H1 (cell line): Measurements from ENCODE around the gene GRIK1. TPM values are rescaled to one million over a fixed set of nuclear protein-coding genes. Genes with fewer than 3 reads are reported as not detected.

Source experiments
- CTCF ChIA-PET: fragments of 300-600 bp; sonication (Branson Sonifier 250); formaldehyde crosslinking; loops from one replicate; lab custom pipeline; 2021; ENCODE audit not compliant: partially characterized antibody; lab: Charles Lee
- POLR2A ChIA-PET: fragments of 300-600 bp; sonication (Branson Sonifier 250); formaldehyde crosslinking; loops from one replicate; lab custom pipeline; 2021; ENCODE audit warnings: inconsistent platforms; ENCODE audit not compliant: partially characterized antibody; lab: Charles Lee
- DNase-seq, 2 experiments: peaks; one replicate each; pipeline versions ENCODE4 v3.0.0 to v3.0.0-alpha.2; 2010 to 2022; ENCODE audit warnings: low spot score in 2 of 2, low read depth in 1 of 2, mixed read lengths in 1 of 2
- FAIRE-seq: peaks from 2 replicates; lab custom pipeline; 2011; peaks lifted over from hg19 to GRCh38; lab: Jason Lieb, UNC
- H2AFZ ChIP-seq: 2 replicates; pipeline ENCODE4 v1.8.1; 2012; ENCODE audit warnings: low read length, inconsistent platforms
- H2AK5ac ChIP-seq: 2 replicates; pipeline ENCODE4 v1.6.1; 2013; ENCODE audit warnings: low read depth, low read length
- H2BK120ac ChIP-seq: replicated peaks from 2 replicates; pipeline ENCODE3; 2013; ENCODE audit warnings: low read depth, low read length, inconsistent platforms
- H2BK12ac ChIP-seq: 2 replicates; pipeline ENCODE4 v1.6.1; 2013; ENCODE audit warnings: low read depth, low read length
- H2BK15ac ChIP-seq: 2 replicates; pipeline ENCODE4 v1.6.1; 2013; ENCODE audit warnings: low read length
- H2BK20ac ChIP-seq: 2 replicates; pipeline ENCODE4 v1.6.1; 2013; ENCODE audit warnings: low read length
- H2BK5ac ChIP-seq: 2 replicates; pipeline ENCODE4 v1.6.1; 2013; ENCODE audit warnings: low read depth, low read length
- H3K14ac ChIP-seq: 2 replicates; pipeline ENCODE4 v1.6.1; 2013; ENCODE audit warnings: inconsistent platforms; ENCODE audit not compliant: insufficient read length
- H3K18ac ChIP-seq: 2 replicates; pipeline ENCODE4 v1.6.1; 2013; ENCODE audit warnings: low read length; ENCODE audit errors: extremely low read depth
- H3K23ac ChIP-seq: 2 replicates; pipeline ENCODE4 v1.6.1; 2013; ENCODE audit warnings: inconsistent platforms; ENCODE audit not compliant: insufficient read length
- H3K23me2 ChIP-seq: 2 replicates; pipeline ENCODE4 v1.6.1; 2013; ENCODE audit warnings: low read depth, low read length
- H3K27ac ChIP-seq: 2 replicates; pipeline ENCODE4 v1.6.1; 2011; ENCODE audit warnings: low read depth, low read length, inconsistent platforms
- H3K27me3 ChIP-seq, 4 experiments: replicated peaks in 1 of 4; 1 replicate in 1 of 4; 2 replicates in 3 of 4; pipeline versions ENCODE4 v1.6.1 to v1.8.1; 2011 to 2013; ENCODE audit warnings: low read length in 3 of 4, mild to moderate bottlenecking in 3 of 4, inconsistent platforms in 2 of 4, mixed read lengths in 2 of 4, moderate library complexity in 1 of 4; ENCODE audit not compliant: control insufficient read depth in 3 of 4, insufficient read depth in 3 of 4; ENCODE audit errors: extremely low read depth in 1 of 4
- H3K36me3 ChIP-seq, 4 experiments: 2 replicates each; pipeline versions ENCODE4 v1.6.1 to v1.8.1; 2011 to 2013; ENCODE audit warnings: mild to moderate bottlenecking in 4 of 4, low read length in 3 of 4, moderate library complexity in 2 of 4, control low read depth in 1 of 4, inconsistent platforms in 1 of 4; ENCODE audit not compliant: insufficient read depth in 4 of 4, control insufficient read depth in 2 of 4
- H3K4ac ChIP-seq: replicated peaks from 2 replicates; pipeline ENCODE3; 2013; ENCODE audit warnings: low read length, low read depth, mixed read lengths, inconsistent platforms; ENCODE audit not compliant: insufficient read length
- H3K4me1 ChIP-seq, 4 experiments: replicated peaks in 1 of 4; 1 replicate in 1 of 4; 2 replicates in 3 of 4; pipeline versions ENCODE4 v1.6.1 to v1.8.1; 2011 to 2013; ENCODE audit warnings: low read length in 3 of 4, inconsistent platforms in 2 of 4, mixed read lengths in 1 of 4; ENCODE audit not compliant: insufficient read depth in 4 of 4, control insufficient read depth in 3 of 4
- H3K4me2 ChIP-seq, 2 experiments: 2 replicates each; pipeline versions ENCODE4 v1.6.1 to v1.8.1; 2011 to 2013; ENCODE audit warnings: low read depth in 2 of 2, low read length in 2 of 2, control low read depth in 1 of 2, inconsistent platforms in 1 of 2, mild to moderate bottlenecking in 1 of 2; ENCODE audit not compliant: insufficient read depth in 1 of 2
- H3K4me3 ChIP-seq, 4 experiments: fragments of 200-600, 300-600 bp in 1 of 4; sonication (generic), shearing (Covaris generic), sonication (Bioruptor Twin) in 1 of 4; 2 replicates each; pipeline versions ENCODE4 v1.5.1 to v1.8.1; 2011 to 2016; ENCODE audit warnings: low read length in 4 of 4, low read depth in 3 of 4, control low read depth in 2 of 4, inconsistent platforms in 2 of 4, mild to moderate bottlenecking in 2 of 4, mixed read lengths in 1 of 4, moderate library complexity in 1 of 4; ENCODE audit not compliant: insufficient read depth in 2 of 4; ENCODE audit errors: extremely low read depth in 1 of 4
- H3K56ac ChIP-seq: replicated peaks from 2 replicates; pipeline ENCODE3; 2013; ENCODE audit warnings: low read depth, mild to moderate bottlenecking, mixed read lengths, low read length, inconsistent platforms; ENCODE audit not compliant: insufficient read length
- H3K79me1 ChIP-seq: 2 replicates; pipeline ENCODE4 v1.6.1; 2013; ENCODE audit warnings: low read depth, low read length, control low read depth
- H3K79me2 ChIP-seq, 2 experiments: 2 replicates each; pipeline versions ENCODE4 v1.6.1 to v1.8.1; 2012 to 2013; ENCODE audit warnings: low read length in 2 of 2, mild to moderate bottlenecking in 2 of 2, inconsistent platforms in 1 of 2; ENCODE audit not compliant: insufficient read depth in 2 of 2, control insufficient read depth in 1 of 2
- H3K9ac ChIP-seq, 4 experiments: replicated peaks in 1 of 4; 1 replicate in 1 of 4; 2 replicates in 3 of 4; pipeline versions ENCODE4 v1.6.1 to v1.8.1; 2011 to 2013; ENCODE audit warnings: low read depth in 3 of 4, low read length in 3 of 4, control low read depth in 2 of 4, mild to moderate bottlenecking in 2 of 4, moderate library complexity in 2 of 4, inconsistent platforms in 1 of 4; ENCODE audit errors: extremely low read depth in 1 of 4
- H3K9me3 ChIP-seq, 2 experiments: 2 replicates each; pipeline versions ENCODE4 v1.6.1 to v1.8.1; 2012 to 2013; ENCODE audit warnings: mild to moderate bottlenecking in 2 of 2, moderate library complexity in 2 of 2, control low read depth in 1 of 2, inconsistent platforms in 1 of 2, low read depth in 1 of 2, low read length in 1 of 2, mixed read lengths in 1 of 2; ENCODE audit not compliant: insufficient read depth in 2 of 2
- H4K20me1 ChIP-seq, 2 experiments: replicated peaks in 1 of 2; 2 replicates each; pipeline versions ENCODE3 to v1.8.1; 2011 to 2013; ENCODE audit warnings: inconsistent platforms in 2 of 2, low read length in 2 of 2, mild to moderate bottlenecking in 1 of 2; ENCODE audit not compliant: insufficient read depth in 2 of 2, control insufficient read depth in 1 of 2
- H4K5ac ChIP-seq: 2 replicates; pipeline ENCODE4 v1.6.1; 2013; ENCODE audit warnings: low read length, low read depth, mixed read lengths, inconsistent platforms; ENCODE audit not compliant: insufficient read length
- H4K8ac ChIP-seq: 2 replicates; pipeline ENCODE4 v1.8.0; 2013; ENCODE audit warnings: mild to moderate bottlenecking, moderate library complexity, low read length, inconsistent platforms; ENCODE audit not compliant: insufficient read depth; ENCODE audit errors: extremely low read depth
- H4K91ac ChIP-seq: replicated peaks from 2 replicates; pipeline ENCODE3; 2013; ENCODE audit warnings: low read length, mixed read lengths, inconsistent platforms; ENCODE audit not compliant: insufficient read length
- SIRT6 ChIP-seq: IDR thresholded peaks from one replicate; pipeline ENCODE4 v1.7.1; 2012; ENCODE audit warnings: low read length, inconsistent platforms
- WGBS, 2 experiments: shearing (Covaris generic) in 1 of 2; methylation state at CpG; one replicate each; pipeline versions ENCODE4 v1.1.6 to v1.1.7; 2013 to 2015; ENCODE audit warnings: low lambda C conversion rate in 2 of 2, mixed read lengths in 2 of 2, inconsistent platforms in 1 of 2, low coverage in 1 of 2, missing lambda C conversion rate in 1 of 2; ENCODE audit not compliant: insufficient replicate concordance in 2 of 2, insufficient coverage in 1 of 2, insufficient read length in 1 of 2; ENCODE audit errors: extremely low coverage in 1 of 2, missing lambda C conversion rate in 1 of 2; 5-methylcytosine and 5-hydroxymethylcytosine counted together
- polyA plus RNA-seq, 7 experiments: library from polyadenylated mRNA; depleted of rRNA in 3 of 7; stranded (reverse) in 5 of 7; unstranded in 2 of 7; fragments of >200 nt in 5 of 7; fragments of 200-250 nt in 2 of 7; gene quantifications; 1 replicate in 5 of 7; 2 replicates in 1 of 7; 4 replicates in 1 of 7; pipeline versions ENCODE4 v1.2.1 to v1.2.3, GENCODE V29; 2011 to 2013; ENCODE audit warnings: missing spikeins in 2 of 7, mixed read lengths in 2 of 7
- total RNA-seq: library from RNA; stranded (reverse); fragmentation: NEBNext Ultra II Directional; extraction: Animal tissue kit (Norgen Biotek cat#: 25700); gene quantifications from 2 replicates; pipeline ENCODE4 v1.2.1, GENCODE V29; 2021
- TF ChIP-seq, protein P1 (sequence below): IDR thresholded peaks from 2 replicates; pipeline ENCODE4 v1.6.1; 2011; ENCODE audit warnings: low read length, improper control_type of control experiment

Gene GRIK1
- total and polyA plus RNA-seq, 2 of the 8 experiments (the other 6 are each of a cell fraction or from before 2014, with no cell fraction given), result 0.11 to 0.32 TPM

- Histone ChIP-seq H4K5ac (no peak overlapping the region), H2BK20ac (no peak overlapping the region), H3K4me3 (no peak overlapping the region), H3K18ac (no peak overlapping the region), H3K23ac (no peak overlapping the region), H3K36me3 (no peaks in the 10 kb centered on the region), H2AFZ (no peak overlapping the region), H2BK5ac (no peak overlapping the region), H4K20me1 (no peaks in the 10 kb centered on the region), H3K4me2 (no peak overlapping the region), H2BK15ac (no peak overlapping the region)
- no peak for DNase-seq
- no peak for FAIRE-seq
- TF ChIP-seq SIRT6, result no peak
- TF ChIP-seq, protein P1, sequence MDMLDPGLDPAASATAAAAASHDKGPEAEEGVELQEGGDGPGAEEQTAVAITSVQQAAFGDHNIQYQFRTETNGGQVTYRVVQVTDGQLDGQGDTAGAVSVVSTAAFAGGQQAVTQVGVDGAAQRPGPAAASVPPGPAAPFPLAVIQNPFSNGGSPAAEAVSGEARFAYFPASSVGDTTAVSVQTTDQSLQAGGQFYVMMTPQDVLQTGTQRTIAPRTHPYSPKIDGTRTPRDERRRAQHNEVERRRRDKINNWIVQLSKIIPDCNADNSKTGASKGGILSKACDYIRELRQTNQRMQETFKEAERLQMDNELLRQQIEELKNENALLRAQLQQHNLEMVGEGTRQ, result no peak
- TF ChIP-seq, all 59 proteins: peak for 0
- H2BK120ac ChIP-seq, result no peak overlapping the region
- H3K9me3 ChIP-seq, result no peaks in the 10 kb centered on the region; a peak in 1 of 4 replicates
- no peak overlapping the region for H4K8ac ChIP-seq
- no peaks in the 10 kb centered on the region for H3K79me2 ChIP-seq
- ChIA-PET CTCF (interaction anchor here (0.8 kb wide), 1 partner anchor 396 kb away, joined by 4 read pairs; no protein-coding TSS in a partner anchor), POLR2A (no interaction called here)
- no peak overlapping the region for H2BK12ac ChIP-seq
- H3K56ac ChIP-seq, result no peak overlapping the region
- no peak overlapping the region for H2AK5ac ChIP-seq
- no peak overlapping the region for H3K9ac ChIP-seq
- H3K14ac ChIP-seq, result no peak overlapping the region
- H3K27me3 ChIP-seq, result no peaks in the 10 kb centered on the region
- H3K23me2 ChIP-seq, result no peaks in the 10 kb centered on the region
- WGBS, 2 experiments, result 87% methylated on average over 12 of the region's 12 CpGs; no CpG with 5 or more reads in 1 of the 2 experiments
- no peaks in the 10 kb centered on the region for H3K79me1 ChIP-seq
- no peak overlapping the region for H3K4ac ChIP-seq
- no peak overlapping the region for H3K27ac ChIP-seq
- H4K91ac ChIP-seq, result no peak overlapping the region
- H3K4me1 ChIP-seq, result peaks cover 0 to 7% (median 1%) of the 10 kb centered on the region in 4 experiments; a peak in 4 of 7 replicates
Observed at GRCh38 chr21:29873908-29874307, 65.9 kb downstream of the GRIK1 start.
